AG04449 (cell line): Measurements from ENCODE around the gene HAPLN1.

ENCODE experiments used
- CTCF ChIA-PET: fragments of 350-600 bp; formaldehyde crosslinking; extraction: SDS; loops from one replicate; lab custom pipeline; 2021; ENCODE audit warnings: antibody characterized with exemption; lab: Yijun Ruan, JAX
- POLR2A ChIA-PET: fragments of 400-600, 350-600 bp; formaldehyde crosslinking; extraction: SDS; loops from one replicate; lab custom pipeline; 2020; ENCODE audit warnings: antibody characterized with exemption, inconsistent platforms; lab: Yijun Ruan, JAX
- DNase-seq: peaks from one replicate; pipeline ENCODE4 v3.0.0-alpha.2; 2010; ENCODE audit warnings: low read depth, low spot score
- H3K4me3 ChIP-seq: 2 replicates; pipeline ENCODE4 v1.5.1; 2011; ENCODE audit warnings: low read depth, mild to moderate bottlenecking, control low read depth, low read length
- CTCF ChIP-seq: IDR thresholded peaks from one replicate; pipeline ENCODE4 v1.5.1; 2011; ENCODE audit warnings: mild to moderate bottlenecking, moderate library complexity, low read length, control low read depth, inconsistent platforms; ENCODE audit not compliant: insufficient read depth; ENCODE audit errors: missing control alignments

Gene HAPLN1

GRCh38 chr5:83721953-83722901 lies 1.6 kb upstream of the HAPLN1 start:
- ChIA-PET CTCF (interaction anchor here (0.9 to 7.7 kb wide), 17 partner anchors 10 to 1327 kb away, joined by 3 to 97 read pairs (median 5); no protein-coding TSS in a partner anchor), POLR2A (interaction anchor here (0.7 to 3.3 kb wide), 6 partner anchors 22 to 663 kb away, joined by 3 to 31 read pairs (median 4); no protein-coding TSS in a partner anchor)
- peak; percentile 24 for DNase-seq
- peak overlapping the region; percentile 74 for H3K4me3 ChIP-seq
- peak; percentile 79 for TF ChIP-seq CTCF

GRCh38 chr5:83718936-83719495 lies 1.6 kb downstream of the HAPLN1 start:
- ChIA-PET CTCF (interaction anchor here (0.6 to 7.7 kb wide), 14 partner anchors 196 to 1367 kb away, joined by 3 to 97 read pairs (median 6); no protein-coding TSS in a partner anchor), POLR2A (no interaction called here)
- no peak for DNase-seq
- TF ChIP-seq CTCF = no peak
- no peak overlapping the region for H3K4me3 ChIP-seq

- POLR2A ChIA-PET = no interaction called here
- peak; percentile 21 for DNase-seq
- peak; percentile 62 for TF ChIP-seq CTCF
- CTCF ChIA-PET = interaction anchor here (0.6 to 3.4 kb wide), 24 partner anchors 9 to 1441 kb away, joined by 3 to 44 read pairs (median 4); no protein-coding TSS in a partner anchor
- no peak overlapping the region; the same call in 1 of the 2 replicates for H3K4me3 ChIP-seq
Measured at GRCh38 chr5:83718195-83718825, 2.3 kb downstream of the HAPLN1 start.

GRCh38 chr5:83715236-83716065 lies 5.2 kb downstream of the HAPLN1 start:
- no peak for TF ChIP-seq CTCF
- ChIA-PET CTCF (interaction anchor here (1.2 to 3.3 kb wide), 2 partner anchors 211 to 540 kb away, joined by 4 to 44 read pairs; no protein-coding TSS in a partner anchor), POLR2A (no interaction called here)
- DNase-seq = no peak
- no peak overlapping the region for H3K4me3 ChIP-seq

- no peak for DNase-seq
- CTCF ChIA-PET = interaction anchor here (1.2 to 1.3 kb wide), 3 partner anchors 9 to 540 kb away, joined by 3 to 4 read pairs (median 3); no protein-coding TSS in a partner anchor
- no peak overlapping the region for H3K4me3 ChIP-seq
- POLR2A ChIA-PET = no interaction called here
- TF ChIP-seq CTCF = no peak
Measured at GRCh38 chr5:83714810-83715209, 5.8 kb downstream of the HAPLN1 start.
